H1 (cell line): ENCODE data around the gene DBR1. TPM values are rescaled to one million over a fixed set of nuclear protein-coding genes. Genes with fewer than 3 reads are reported as not detected.

ENCODE experiments used
- CTCF ChIA-PET: fragments of 300-600 bp; sonication (Branson Sonifier 250); formaldehyde crosslinking; loops from one replicate; lab custom pipeline; 2021; ENCODE audit not compliant: partially characterized antibody; lab: Charles Lee
- POLR2A ChIA-PET: fragments of 300-600 bp; sonication (Branson Sonifier 250); formaldehyde crosslinking; loops from one replicate; lab custom pipeline; 2021; ENCODE audit warnings: inconsistent platforms; ENCODE audit not compliant: partially characterized antibody; lab: Charles Lee
- DNase-seq, 2 experiments: peaks; one replicate each; pipeline versions ENCODE4 v3.0.0 to v3.0.0-alpha.2; 2010 to 2022; ENCODE audit warnings: low spot score in 2 of 2, low read depth in 1 of 2, mixed read lengths in 1 of 2
- FAIRE-seq: peaks from 2 replicates; lab custom pipeline; 2011; peaks lifted over from hg19 to GRCh38; lab: Jason Lieb, UNC
- H2AFZ ChIP-seq: 2 replicates; pipeline ENCODE4 v1.8.1; 2012; ENCODE audit warnings: low read length, inconsistent platforms
- H2AK5ac ChIP-seq: 2 replicates; pipeline ENCODE4 v1.6.1; 2013; ENCODE audit warnings: low read depth, low read length
- H2BK120ac ChIP-seq: replicated peaks from 2 replicates; pipeline ENCODE3; 2013; ENCODE audit warnings: low read depth, low read length, inconsistent platforms
- H2BK12ac ChIP-seq: 2 replicates; pipeline ENCODE4 v1.6.1; 2013; ENCODE audit warnings: low read depth, low read length
- H2BK15ac ChIP-seq: 2 replicates; pipeline ENCODE4 v1.6.1; 2013; ENCODE audit warnings: low read length
- H2BK20ac ChIP-seq: 2 replicates; pipeline ENCODE4 v1.6.1; 2013; ENCODE audit warnings: low read length
- H2BK5ac ChIP-seq: 2 replicates; pipeline ENCODE4 v1.6.1; 2013; ENCODE audit warnings: low read depth, low read length
- H3K14ac ChIP-seq: 2 replicates; pipeline ENCODE4 v1.6.1; 2013; ENCODE audit warnings: inconsistent platforms; ENCODE audit not compliant: insufficient read length
- H3K18ac ChIP-seq: 2 replicates; pipeline ENCODE4 v1.6.1; 2013; ENCODE audit warnings: low read length; ENCODE audit errors: extremely low read depth
- H3K23ac ChIP-seq: 2 replicates; pipeline ENCODE4 v1.6.1; 2013; ENCODE audit warnings: inconsistent platforms; ENCODE audit not compliant: insufficient read length
- H3K23me2 ChIP-seq: 2 replicates; pipeline ENCODE4 v1.6.1; 2013; ENCODE audit warnings: low read depth, low read length
- H3K27ac ChIP-seq: 2 replicates; pipeline ENCODE4 v1.6.1; 2011; ENCODE audit warnings: low read depth, low read length, inconsistent platforms
- H3K27me3 ChIP-seq, 4 experiments: replicated peaks in 1 of 4; 1 replicate in 1 of 4; 2 replicates in 3 of 4; pipeline versions ENCODE4 v1.6.1 to v1.8.1; 2011 to 2013; ENCODE audit warnings: low read length in 3 of 4, mild to moderate bottlenecking in 3 of 4, inconsistent platforms in 2 of 4, mixed read lengths in 2 of 4, moderate library complexity in 1 of 4; ENCODE audit not compliant: control insufficient read depth in 3 of 4, insufficient read depth in 3 of 4; ENCODE audit errors: extremely low read depth in 1 of 4
- H3K36me3 ChIP-seq, 4 experiments: 2 replicates each; pipeline versions ENCODE4 v1.6.1 to v1.8.1; 2011 to 2013; ENCODE audit warnings: mild to moderate bottlenecking in 4 of 4, low read length in 3 of 4, moderate library complexity in 2 of 4, control low read depth in 1 of 4, inconsistent platforms in 1 of 4; ENCODE audit not compliant: insufficient read depth in 4 of 4, control insufficient read depth in 2 of 4
- H3K4ac ChIP-seq: replicated peaks from 2 replicates; pipeline ENCODE3; 2013; ENCODE audit warnings: low read length, low read depth, mixed read lengths, inconsistent platforms; ENCODE audit not compliant: insufficient read length
- H3K4me1 ChIP-seq, 4 experiments: replicated peaks in 1 of 4; 1 replicate in 1 of 4; 2 replicates in 3 of 4; pipeline versions ENCODE4 v1.6.1 to v1.8.1; 2011 to 2013; ENCODE audit warnings: low read length in 3 of 4, inconsistent platforms in 2 of 4, mixed read lengths in 1 of 4; ENCODE audit not compliant: insufficient read depth in 4 of 4, control insufficient read depth in 3 of 4
- H3K4me2 ChIP-seq, 2 experiments: 2 replicates each; pipeline versions ENCODE4 v1.6.1 to v1.8.1; 2011 to 2013; ENCODE audit warnings: low read depth in 2 of 2, low read length in 2 of 2, control low read depth in 1 of 2, inconsistent platforms in 1 of 2, mild to moderate bottlenecking in 1 of 2; ENCODE audit not compliant: insufficient read depth in 1 of 2
- H3K4me3 ChIP-seq, 4 experiments: fragments of 200-600, 300-600 bp in 1 of 4; sonication (generic), shearing (Covaris generic), sonication (Bioruptor Twin) in 1 of 4; 2 replicates each; pipeline versions ENCODE4 v1.5.1 to v1.8.1; 2011 to 2016; ENCODE audit warnings: low read length in 4 of 4, low read depth in 3 of 4, control low read depth in 2 of 4, inconsistent platforms in 2 of 4, mild to moderate bottlenecking in 2 of 4, mixed read lengths in 1 of 4, moderate library complexity in 1 of 4; ENCODE audit not compliant: insufficient read depth in 2 of 4; ENCODE audit errors: extremely low read depth in 1 of 4
- H3K56ac ChIP-seq: replicated peaks from 2 replicates; pipeline ENCODE3; 2013; ENCODE audit warnings: low read depth, mild to moderate bottlenecking, mixed read lengths, low read length, inconsistent platforms; ENCODE audit not compliant: insufficient read length
- H3K79me1 ChIP-seq: 2 replicates; pipeline ENCODE4 v1.6.1; 2013; ENCODE audit warnings: low read depth, low read length, control low read depth
- H3K79me2 ChIP-seq, 2 experiments: 2 replicates each; pipeline versions ENCODE4 v1.6.1 to v1.8.1; 2012 to 2013; ENCODE audit warnings: low read length in 2 of 2, mild to moderate bottlenecking in 2 of 2, inconsistent platforms in 1 of 2; ENCODE audit not compliant: insufficient read depth in 2 of 2, control insufficient read depth in 1 of 2
- H3K9ac ChIP-seq, 4 experiments: replicated peaks in 1 of 4; 1 replicate in 1 of 4; 2 replicates in 3 of 4; pipeline versions ENCODE4 v1.6.1 to v1.8.1; 2011 to 2013; ENCODE audit warnings: low read depth in 3 of 4, low read length in 3 of 4, control low read depth in 2 of 4, mild to moderate bottlenecking in 2 of 4, moderate library complexity in 2 of 4, inconsistent platforms in 1 of 4; ENCODE audit errors: extremely low read depth in 1 of 4
- H3K9me3 ChIP-seq, 2 experiments: 2 replicates each; pipeline versions ENCODE4 v1.6.1 to v1.8.1; 2012 to 2013; ENCODE audit warnings: mild to moderate bottlenecking in 2 of 2, moderate library complexity in 2 of 2, control low read depth in 1 of 2, inconsistent platforms in 1 of 2, low read depth in 1 of 2, low read length in 1 of 2, mixed read lengths in 1 of 2; ENCODE audit not compliant: insufficient read depth in 2 of 2
- H4K20me1 ChIP-seq, 2 experiments: replicated peaks in 1 of 2; 2 replicates each; pipeline versions ENCODE3 to v1.8.1; 2011 to 2013; ENCODE audit warnings: inconsistent platforms in 2 of 2, low read length in 2 of 2, mild to moderate bottlenecking in 1 of 2; ENCODE audit not compliant: insufficient read depth in 2 of 2, control insufficient read depth in 1 of 2
- H4K5ac ChIP-seq: 2 replicates; pipeline ENCODE4 v1.6.1; 2013; ENCODE audit warnings: low read length, low read depth, mixed read lengths, inconsistent platforms; ENCODE audit not compliant: insufficient read length
- H4K8ac ChIP-seq: 2 replicates; pipeline ENCODE4 v1.8.0; 2013; ENCODE audit warnings: mild to moderate bottlenecking, moderate library complexity, low read length, inconsistent platforms; ENCODE audit not compliant: insufficient read depth; ENCODE audit errors: extremely low read depth
- H4K91ac ChIP-seq: replicated peaks from 2 replicates; pipeline ENCODE3; 2013; ENCODE audit warnings: low read length, mixed read lengths, inconsistent platforms; ENCODE audit not compliant: insufficient read length
- BCL11A ChIP-seq, 2 experiments: IDR thresholded peaks; one replicate each; pipeline ENCODE4 v1.6.1; 2011; ENCODE audit warnings: low read depth in 2 of 2, low read length in 2 of 2, mild to moderate bottlenecking in 2 of 2
- CBX8 ChIP-seq: fragments of 300-800, 300-1000 bp; sonication (generic); IDR thresholded peaks from 2 replicates; pipeline ENCODE4 v1.7.1; 2016; ENCODE audit warnings: low read depth, low read length, borderline replicate concordance
- CTBP2 ChIP-seq: IDR thresholded peaks from 2 replicates; pipeline ENCODE4 v1.7.0; 2011; ENCODE audit warnings: borderline replicate concordance, mild to moderate bottlenecking, moderate library complexity, mixed read lengths, low read length; ENCODE audit not compliant: insufficient read depth, insufficient read length
- HDAC6 ChIP-seq: IDR thresholded peaks from one replicate; pipeline ENCODE4 v1.7.1; 2012; ENCODE audit warnings: low read depth, mild to moderate bottlenecking, inconsistent platforms, low read length, moderate library complexity
- SIRT6 ChIP-seq: IDR thresholded peaks from one replicate; pipeline ENCODE4 v1.7.1; 2012; ENCODE audit warnings: low read length, inconsistent platforms
- SIX5 ChIP-seq: IDR thresholded peaks from 2 replicates; pipeline ENCODE4 v1.6.1; 2011; ENCODE audit warnings: mild to moderate bottlenecking, low read depth, low read length
- SUZ12 ChIP-seq: fragments of 200-600 bp; sonication (generic); IDR thresholded peaks from 2 replicates; pipeline ENCODE4 v1.6.1; 2012; ENCODE audit warnings: mild to moderate bottlenecking, inconsistent platforms, low read length, moderate library complexity, mixed read lengths
- USF2 ChIP-seq: IDR thresholded peaks from 2 replicates; pipeline ENCODE4 v1.6.1; 2011; ENCODE audit warnings: low read length, improper control_type of control experiment
- YY1 ChIP-seq: IDR thresholded peaks from 2 replicates; pipeline ENCODE4 v1.6.1; 2011; ENCODE audit warnings: low read depth, mild to moderate bottlenecking, low read length
- WGBS, 2 experiments: shearing (Covaris generic) in 1 of 2; methylation state at CpG; one replicate each; pipeline versions ENCODE4 v1.1.6 to v1.1.7; 2013 to 2015; ENCODE audit warnings: low lambda C conversion rate in 2 of 2, mixed read lengths in 2 of 2, inconsistent platforms in 1 of 2, low coverage in 1 of 2, missing lambda C conversion rate in 1 of 2; ENCODE audit not compliant: insufficient replicate concordance in 2 of 2, insufficient coverage in 1 of 2, insufficient read length in 1 of 2; ENCODE audit errors: extremely low coverage in 1 of 2, missing lambda C conversion rate in 1 of 2; 5-methylcytosine and 5-hydroxymethylcytosine counted together
- polyA plus RNA-seq, 7 experiments: library from polyadenylated mRNA; depleted of rRNA in 3 of 7; stranded (reverse) in 5 of 7; unstranded in 2 of 7; fragments of >200 nt in 5 of 7; fragments of 200-250 nt in 2 of 7; gene quantifications; 1 replicate in 5 of 7; 2 replicates in 1 of 7; 4 replicates in 1 of 7; pipeline versions ENCODE4 v1.2.1 to v1.2.3, GENCODE V29; 2011 to 2013; ENCODE audit warnings: missing spikeins in 2 of 7, mixed read lengths in 2 of 7
- total RNA-seq: library from RNA; stranded (reverse); fragmentation: NEBNext Ultra II Directional; extraction: Animal tissue kit (Norgen Biotek cat#: 25700); gene quantifications from 2 replicates; pipeline ENCODE4 v1.2.1, GENCODE V29; 2021
- TF ChIP-seq, protein P1 (sequence below): IDR thresholded peaks from 2 replicates; pipeline ENCODE4 v1.6.1; 2012; ENCODE audit warnings: low read length, inconsistent platforms
- TF ChIP-seq, protein P2 (sequence below): IDR thresholded peaks from 2 replicates; pipeline ENCODE4 v1.6.1; 2011; ENCODE audit warnings: low read depth, mild to moderate bottlenecking, low read length; ENCODE audit not compliant: insufficient read depth

The DBR1 gene
- total and polyA plus RNA-seq, 2 of the 8 experiments (the other 6 are each of a cell fraction or from before 2014, with no cell fraction given) = 10.1 to 18.3 TPM

- no peak overlapping the region for H3K4me2 ChIP-seq
- no peak overlapping the region for H3K14ac ChIP-seq
- no peak overlapping the region for H4K8ac ChIP-seq
- H3K56ac ChIP-seq = no peak overlapping the region
- H3K79me2 ChIP-seq = peaks cover 0 to 90% of the 10 kb centered on the region in 2 experiments; a peak in 3 of 4 replicates
- H4K91ac ChIP-seq = no peak overlapping the region
- no peak overlapping the region for H2BK120ac ChIP-seq
- H3K9me3 ChIP-seq = no peaks in the 10 kb centered on the region
- no peak overlapping the region for H2BK5ac ChIP-seq
- 0 out of 2 replicates have a peak, but pooled peaks cover 4% of the 10 kb centered on the region for H3K79me1 ChIP-seq
- H3K27ac ChIP-seq = no peak overlapping the region
- DNase-seq (no peak), FAIRE-seq (no peak)
- CTCF ChIA-PET = no interaction called here
- no peak overlapping the region for H3K9ac ChIP-seq
- no peak overlapping the region for H4K5ac ChIP-seq
- H3K23me2 ChIP-seq = no peaks in the 10 kb centered on the region
- H4K20me1 ChIP-seq = peaks cover 14% of the 10 kb centered on the region in 2 experiments
- H3K4me1 ChIP-seq = no peaks in the 10 kb centered on the region
- peaks cover 0 to 7% (median 3%) of the 10 kb centered on the region in 4 experiments; a peak in 2 of 8 replicates for H3K36me3 ChIP-seq
- H3K4me3 ChIP-seq = no peak overlapping the region
- H2AFZ ChIP-seq = no peak overlapping the region
- H3K23ac ChIP-seq = no peak overlapping the region
- H2BK12ac ChIP-seq = no peak overlapping the region
- no peak overlapping the region for H2BK15ac ChIP-seq
- H2AK5ac ChIP-seq = no peak overlapping the region
- no peak overlapping the region for H3K4ac ChIP-seq
- POLR2A ChIA-PET = interaction anchor here (2.2 kb wide), 1 partner anchor 9 kb away, joined by 26 read pairs; the partner anchor contains the start of gene ARMC8
- no peak overlapping the region for H3K18ac ChIP-seq
- 95% methylated on average over 2 of the region's 2 CpGs; no CpG with 5 or more reads in 1 of the 2 experiments for WGBS, 2 experiments
- no peaks in the 10 kb centered on the region for H3K27me3 ChIP-seq
- H2BK20ac ChIP-seq = no peak overlapping the region
- TF ChIP-seq SIRT6 = no peak
- no peak for TF ChIP-seq SUZ12
- TF ChIP-seq USF2 = no peak
- TF ChIP-seq, protein P1, sequence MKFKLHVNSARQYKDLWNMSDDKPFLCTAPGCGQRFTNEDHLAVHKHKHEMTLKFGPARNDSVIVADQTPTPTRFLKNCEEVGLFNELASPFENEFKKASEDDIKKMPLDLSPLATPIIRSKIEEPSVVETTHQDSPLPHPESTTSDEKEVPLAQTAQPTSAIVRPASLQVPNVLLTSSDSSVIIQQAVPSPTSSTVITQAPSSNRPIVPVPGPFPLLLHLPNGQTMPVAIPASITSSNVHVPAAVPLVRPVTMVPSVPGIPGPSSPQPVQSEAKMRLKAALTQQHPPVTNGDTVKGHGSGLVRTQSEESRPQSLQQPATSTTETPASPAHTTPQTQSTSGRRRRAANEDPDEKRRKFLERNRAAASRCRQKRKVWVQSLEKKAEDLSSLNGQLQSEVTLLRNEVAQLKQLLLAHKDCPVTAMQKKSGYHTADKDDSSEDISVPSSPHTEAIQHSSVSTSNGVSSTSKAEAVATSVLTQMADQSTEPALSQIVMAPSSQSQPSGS = no peak
- TF ChIP-seq YY1 = no peak
- no peak for TF ChIP-seq CTBP2
- TF ChIP-seq BCL11A (IDR thresholded peaks at IDR 0.05; ENCODE audit: low read depth in 2 of 2, low read length in 2 of 2) = no peak
- no peak for TF ChIP-seq CBX8
- TF ChIP-seq, protein P2, sequence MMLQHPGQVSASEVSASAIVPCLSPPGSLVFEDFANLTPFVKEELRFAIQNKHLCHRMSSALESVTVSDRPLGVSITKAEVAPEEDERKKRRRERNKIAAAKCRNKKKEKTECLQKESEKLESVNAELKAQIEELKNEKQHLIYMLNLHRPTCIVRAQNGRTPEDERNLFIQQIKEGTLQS = no peak
- no peak for TF ChIP-seq SIX5
- TF ChIP-seq HDAC6 = no peak
Observed at GRCh38 chr3:138196023-138196422, 21.3 kb upstream of the DBR1 start.
